DND-41 (cell line): Measurements from ENCODE around the gene NUP214.
A peak's percentile ranks its signal among the peaks of the same experiment; 100 is the strongest.

Experiments
- ATAC-seq: fragments of 200-7000 bp; cut with Tn5 transposase; 3 replicates; pipeline ENCODE4 v1.9.1; 2021; ENCODE audit warnings: low read depth; ENCODE audit not compliant: insufficient read depth
- DNase-seq: peaks from one replicate; pipeline ENCODE4 v3.0.0-alpha.2; 2020
- H2AFZ ChIP-seq: 2 replicates; pipeline ENCODE4 v1.6.0; 2012; ENCODE audit warnings: low read depth, low read length
- H3K27ac ChIP-seq: 2 replicates; pipeline ENCODE4 v1.5.1; 2012; ENCODE audit warnings: low read length, inconsistent platforms
- H3K27me3 ChIP-seq: fragments of 200-600 bp; sonication (generic); 2 replicates; pipeline ENCODE4 v1.6.0; 2012; ENCODE audit warnings: low read length, mild to moderate bottlenecking, inconsistent platforms; ENCODE audit not compliant: insufficient read depth, poor library complexity
- H3K36me3 ChIP-seq: 2 replicates; pipeline ENCODE4 v1.5.1; 2012; ENCODE audit warnings: low read length, inconsistent platforms; ENCODE audit not compliant: insufficient read depth
- H3K4me1 ChIP-seq: 2 replicates; pipeline ENCODE4 v1.5.1; 2012; ENCODE audit warnings: mild to moderate bottlenecking, low read length; ENCODE audit not compliant: insufficient read depth
- H3K4me2 ChIP-seq: 2 replicates; pipeline ENCODE4 v1.6.0; 2012; ENCODE audit warnings: mild to moderate bottlenecking, moderate library complexity, low read length, inconsistent platforms; ENCODE audit not compliant: insufficient read depth
- H3K4me3 ChIP-seq, 2 experiments: fragments of 200-600 bp in 1 of 2; shearing (Covaris generic) in 1 of 2; 2 replicates each; pipeline ENCODE4 v1.5.1; 2012 to 2016; ENCODE audit warnings: inconsistent platforms in 2 of 2, low read length in 2 of 2, mild to moderate bottlenecking in 2 of 2, low read depth in 1 of 2, moderate library complexity in 1 of 2
- H3K79me2 ChIP-seq: 2 replicates; pipeline ENCODE4 v1.6.0; 2012; ENCODE audit warnings: low read length, inconsistent platforms; ENCODE audit not compliant: insufficient read depth
- H3K9ac ChIP-seq: 2 replicates; pipeline ENCODE4 v1.6.0; 2012; ENCODE audit warnings: low read depth, mild to moderate bottlenecking, inconsistent platforms, low read length, moderate library complexity
- H3K9me3 ChIP-seq: 2 replicates; pipeline ENCODE4 v1.5.1; 2012; ENCODE audit warnings: low read length, moderate library complexity, mild to moderate bottlenecking, inconsistent platforms; ENCODE audit not compliant: insufficient read depth, severe bottlenecking
- H4K20me1 ChIP-seq: 2 replicates; pipeline ENCODE4 v1.6.0; 2012; ENCODE audit warnings: low read length; ENCODE audit not compliant: insufficient read depth
- CTCF ChIP-seq: IDR thresholded peaks from 2 replicates; pipeline ENCODE4 v1.5.1; 2012; ENCODE audit warnings: borderline replicate concordance, low read length, moderate library complexity, mild to moderate bottlenecking; ENCODE audit not compliant: poor library complexity, severe bottlenecking; ENCODE audit errors: extremely low read depth
- EZH2 ChIP-seq: IDR thresholded peaks from 3 replicates; pipeline ENCODE4 v1.6.1; 2012; ENCODE audit warnings: borderline replicate concordance, low read depth, mild to moderate bottlenecking, moderate library complexity, low read length, inconsistent platforms; ENCODE audit not compliant: severe bottlenecking

NUP214 gene

GRCh38 chr9:131235480-131235851 is 110.1 kb downstream of the NUP214 start:
- Histone ChIP-seq H4K20me1 (no peaks in the 10 kb centered on the region), H3K27ac (no peak overlapping the region), H2AFZ (no peak overlapping the region), H3K79me2 (no peaks in the 10 kb centered on the region), H3K27me3 (no peaks in the 10 kb centered on the region), H3K4me3 (no peak overlapping the region), H3K9ac (no peak overlapping the region), H3K36me3 (peaks cover 46% of the 10 kb centered on the region), H3K9me3 (no peaks in the 10 kb centered on the region), H3K4me2 (no peak overlapping the region), H3K4me1 (peaks cover 28% of the 10 kb centered on the region)
- TF ChIP-seq EZH2, result no peak
- TF ChIP-seq CTCF, result no peak
- DNase-seq (no peak), ATAC-seq (no peak)

GRCh38 chr9:131236161-131236560 is 110.8 kb downstream of the NUP214 start:
- no peak overlapping the region for H2AFZ ChIP-seq
- TF ChIP-seq CTCF (no peak), EZH2 (no peak)
- H4K20me1 ChIP-seq, result no peaks in the 10 kb centered on the region

GRCh38 chr9:131236761-131237160 is 111.4 kb downstream of the NUP214 start:
- Histone ChIP-seq H3K4me1 (peaks cover 28% of the 10 kb centered on the region), H3K27ac (peak overlapping the region; percentile 35), H3K79me2 (no peaks in the 10 kb centered on the region), H3K9ac (no peak overlapping the region), H3K27me3 (no peaks in the 10 kb centered on the region), H4K20me1 (no peaks in the 10 kb centered on the region), H3K4me3 (no peak overlapping the region), H3K9me3 (no peaks in the 10 kb centered on the region), H2AFZ (no peak overlapping the region), H3K36me3 (peaks cover 35% of the 10 kb centered on the region), H3K4me2 (no peak overlapping the region)
- ATAC-seq, result no peak
- TF ChIP-seq CTCF (no peak), EZH2 (no peak)
- no peak for DNase-seq

More at GRCh38 chr9:131236161-131236560, 110.8 kb downstream of the NUP214 start:
- H3K27ac ChIP-seq, result peak overlapping the region; percentile 35
- no peak for ATAC-seq
- H3K9me3 ChIP-seq, result no peaks in the 10 kb centered on the region
- no peaks in the 10 kb centered on the region for H3K27me3 ChIP-seq
- H3K36me3 ChIP-seq, result peaks cover 40% of the 10 kb centered on the region
- no peak overlapping the region for H3K4me2 ChIP-seq
- no peak for DNase-seq
- no peak overlapping the region for H3K4me3 ChIP-seq
- H3K4me1 ChIP-seq, result peaks cover 28% of the 10 kb centered on the region
- H3K79me2 ChIP-seq, result no peaks in the 10 kb centered on the region
- no peak overlapping the region for H3K9ac ChIP-seq

- peaks cover 28% of the 10 kb centered on the region for H3K4me1 ChIP-seq
- peak overlapping the region; percentile 98 for H3K27ac ChIP-seq
- no peak for ATAC-seq
- no peak for DNase-seq
- H3K4me2 ChIP-seq, result peak overlapping the region; percentile 67
- no peaks in the 10 kb centered on the region for H3K9me3 ChIP-seq
- peak overlapping the region; percentile 60 for H3K9ac ChIP-seq
- H2AFZ ChIP-seq, result peak overlapping the region; percentile 59; the same call in 1 of the 2 replicates
- H4K20me1 ChIP-seq, result no peaks in the 10 kb centered on the region
- no peaks in the 10 kb centered on the region for H3K79me2 ChIP-seq
- no peaks in the 10 kb centered on the region for H3K27me3 ChIP-seq
- TF ChIP-seq EZH2 (no peak), CTCF (no peak)
- H3K4me3 ChIP-seq, result peak overlapping the region in 1 of 2 experiments; percentile 27; a peak in 1 of 4 replicates
- peaks cover 30% of the 10 kb centered on the region for H3K36me3 ChIP-seq
These were observed 111.9 kb downstream of the NUP214 start for GRCh38 chr9:131237291-131237690.
